HL-60 (cell line): ENCODE measurements around the gene RGS8.

Experiments used
- DNase-seq, 2 experiments: peaks; one replicate each; pipeline ENCODE4 v3.0.0-alpha.2; 2010 to 2020; ENCODE audit warnings: low read depth in 1 of 2, low spot score in 1 of 2
- H3K27ac ChIP-seq: fragments of 250-450 bp; sonication (Bioruptor Pico); replicated peaks from 2 replicates; pipeline ENCODE4 v1.5.1; 2020; ENCODE audit warnings: mild to moderate bottlenecking, moderate library complexity
- H3K27me3 ChIP-seq: fragments of 250-450 bp; sonication (Bioruptor Pico); 2 replicates; pipeline ENCODE4 v1.5.1; 2021; ENCODE audit warnings: mild to moderate bottlenecking, moderate library complexity; ENCODE audit not compliant: insufficient read depth, poor library complexity, severe bottlenecking
- H3K4me3 ChIP-seq: replicated peaks from 2 replicates; pipeline ENCODE4 v1.5.1; 2011; ENCODE audit warnings: mild to moderate bottlenecking, control low read depth, low read length; ENCODE audit not compliant: insufficient read depth
- CTCF ChIP-seq: IDR thresholded peaks from one replicate; pipeline ENCODE4 v1.5.1; 2011; ENCODE audit warnings: low read length, control low read depth, inconsistent platforms; ENCODE audit not compliant: insufficient read depth
- GABPA ChIP-seq: IDR thresholded peaks from 2 replicates; pipeline ENCODE4 v1.6.1; 2012; ENCODE audit warnings: low read depth
- POLR2AphosphoS5 ChIP-seq: IDR thresholded peaks from 2 replicates; pipeline ENCODE4 v1.6.1; 2012; ENCODE audit warnings: low read depth
- SPI1 ChIP-seq: IDR thresholded peaks from 2 replicates; pipeline ENCODE4 v1.6.1; 2012; ENCODE audit warnings: low read depth, mild to moderate bottlenecking, borderline replicate concordance
- TF ChIP-seq, protein P1 (sequence below): IDR thresholded peaks from 2 replicates; pipeline ENCODE4 v1.6.1; 2012; ENCODE audit warnings: low read depth; ENCODE audit not compliant: insufficient replicate concordance

Gene RGS8

DNA sequence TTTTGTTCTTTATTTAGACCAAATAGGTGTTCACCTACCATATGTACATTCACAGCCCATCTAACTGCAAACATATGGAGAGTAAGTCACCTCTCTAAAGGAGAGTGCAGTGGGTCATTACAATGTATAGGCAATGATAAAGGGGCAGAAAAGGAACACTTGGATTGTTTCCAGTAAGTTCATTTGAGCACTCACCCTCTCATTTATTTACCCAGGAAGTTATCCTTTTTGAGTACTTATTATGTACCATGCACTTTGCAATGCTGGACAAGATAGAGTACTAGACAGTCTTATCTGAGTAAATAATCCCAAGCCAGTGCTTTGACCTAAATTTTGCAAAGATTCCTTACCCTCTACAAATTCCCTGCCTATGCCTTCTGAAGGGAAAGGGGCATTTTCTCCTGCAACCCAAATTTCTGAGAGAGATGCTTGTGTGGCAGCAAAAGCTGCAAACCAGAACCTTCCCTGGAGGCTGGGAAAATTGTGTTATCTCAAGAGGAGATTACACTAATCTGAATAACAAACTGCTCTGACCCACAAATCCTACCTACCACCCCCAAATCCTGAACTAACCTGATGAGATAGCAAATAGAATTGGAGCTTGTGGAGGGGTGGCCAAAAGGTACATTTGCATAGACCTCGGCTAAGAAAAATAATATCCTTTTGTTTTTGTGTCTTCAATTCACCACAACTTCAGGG, 18.6 kb upstream of the RGS8 start:
- no peak overlapping the region for H3K4me3 ChIP-seq
- no peak overlapping the region for H3K27ac ChIP-seq
- DNase-seq, result no peak
- no peak for TF ChIP-seq GABPA
- TF ChIP-seq CTCF, result no peak
- no peak for TF ChIP-seq SPI1
- TF ChIP-seq, protein P1, sequence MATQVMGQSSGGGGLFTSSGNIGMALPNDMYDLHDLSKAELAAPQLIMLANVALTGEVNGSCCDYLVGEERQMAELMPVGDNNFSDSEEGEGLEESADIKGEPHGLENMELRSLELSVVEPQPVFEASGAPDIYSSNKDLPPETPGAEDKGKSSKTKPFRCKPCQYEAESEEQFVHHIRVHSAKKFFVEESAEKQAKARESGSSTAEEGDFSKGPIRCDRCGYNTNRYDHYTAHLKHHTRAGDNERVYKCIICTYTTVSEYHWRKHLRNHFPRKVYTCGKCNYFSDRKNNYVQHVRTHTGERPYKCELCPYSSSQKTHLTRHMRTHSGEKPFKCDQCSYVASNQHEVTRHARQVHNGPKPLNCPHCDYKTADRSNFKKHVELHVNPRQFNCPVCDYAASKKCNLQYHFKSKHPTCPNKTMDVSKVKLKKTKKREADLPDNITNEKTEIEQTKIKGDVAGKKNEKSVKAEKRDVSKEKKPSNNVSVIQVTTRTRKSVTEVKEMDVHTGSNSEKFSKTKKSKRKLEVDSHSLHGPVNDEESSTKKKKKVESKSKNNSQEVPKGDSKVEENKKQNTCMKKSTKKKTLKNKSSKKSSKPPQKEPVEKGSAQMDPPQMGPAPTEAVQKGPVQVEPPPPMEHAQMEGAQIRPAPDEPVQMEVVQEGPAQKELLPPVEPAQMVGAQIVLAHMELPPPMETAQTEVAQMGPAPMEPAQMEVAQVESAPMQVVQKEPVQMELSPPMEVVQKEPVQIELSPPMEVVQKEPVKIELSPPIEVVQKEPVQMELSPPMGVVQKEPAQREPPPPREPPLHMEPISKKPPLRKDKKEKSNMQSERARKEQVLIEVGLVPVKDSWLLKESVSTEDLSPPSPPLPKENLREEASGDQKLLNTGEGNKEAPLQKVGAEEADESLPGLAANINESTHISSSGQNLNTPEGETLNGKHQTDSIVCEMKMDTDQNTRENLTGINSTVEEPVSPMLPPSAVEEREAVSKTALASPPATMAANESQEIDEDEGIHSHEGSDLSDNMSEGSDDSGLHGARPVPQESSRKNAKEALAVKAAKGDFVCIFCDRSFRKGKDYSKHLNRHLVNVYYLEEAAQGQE, result no peak
- TF ChIP-seq POLR2AphosphoS5, result no peak
- peaks cover 3% of the 10 kb centered on the region for H3K27me3 ChIP-seq

GRCh38 chr1:182700351-182700709, 15.9 kb upstream of the RGS8 start:
- no peak for DNase-seq
- no peak overlapping the region for H3K27ac ChIP-seq
- H3K27me3 ChIP-seq, result peaks cover 3% of the 10 kb centered on the region
- no peak for TF ChIP-seq SPI1
- TF ChIP-seq, protein P1, result no peak
- TF ChIP-seq POLR2AphosphoS5, result no peak
- TF ChIP-seq GABPA, result no peak
- TF ChIP-seq CTCF, result no peak
- H3K4me3 ChIP-seq, result no peak overlapping the region

GRCh38 chr1:182699393-182700350, 15.3 kb upstream of the RGS8 start:
- DNase-seq, result no peak
- TF ChIP-seq GABPA, result no peak
- no peak for TF ChIP-seq CTCF
- TF ChIP-seq POLR2AphosphoS5, result no peak
- TF ChIP-seq, protein P1, result no peak
- Histone ChIP-seq H3K4me3 (no peak overlapping the region), H3K27me3 (peaks cover 3% of the 10 kb centered on the region), H3K27ac (no peak overlapping the region)
